ENCODE measurements around the gene SHROOM1. TPM values are rescaled to one million over a fixed set of nuclear protein-coding genes. Genes with fewer than 3 reads are reported as not detected.

SHROOM1 gene
- total and polyA plus RNA-seq, 2 donors (not counting 1 experiment from before 2014, with no cell fraction given): 2.9 to 6.1 TPM

DNA sequence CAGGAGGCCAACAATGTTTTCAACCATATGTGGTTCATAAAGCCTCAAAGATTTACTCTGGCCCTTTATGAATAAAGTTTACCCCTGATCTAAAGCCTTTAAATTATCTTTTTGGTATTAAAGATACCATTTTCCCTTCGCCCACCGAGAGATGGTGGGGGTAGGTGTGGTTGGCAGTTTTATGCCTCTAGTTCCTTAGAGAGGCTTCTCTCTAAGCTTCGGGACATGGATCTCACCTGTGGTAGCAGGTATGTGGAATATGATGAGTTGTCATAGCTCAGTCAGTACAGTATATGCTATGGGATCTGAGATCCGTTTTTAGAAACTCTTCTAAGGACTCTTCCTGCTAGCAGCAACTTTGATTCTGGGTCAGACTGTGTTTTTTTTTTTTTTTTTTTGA is 38.3 kb upstream of the SHROOM1 start:
- no peak overlapping the region for H3K27ac ChIP-seq (ENCODE audit: insufficient read depth, low read length)
- H3K79me2 ChIP-seq (ENCODE audit: control insufficient read depth, insufficient read depth, low read length): peaks cover 14% of the 10 kb centered on the region
- DNase-seq (ENCODE audit: low read depth in 2 of 2): no peak
- no peaks in the 10 kb centered on the region for H4K20me1 ChIP-seq (ENCODE audit: control insufficient read depth, extremely low read depth, insufficient read depth, low read length)
- no peak overlapping the region for H3K4me3 ChIP-seq (replicated peaks in 1 of 4; ENCODE audit: control extremely low read depth in 1 of 4, insufficient read depth in 1 of 4, low read depth in 3 of 4, low read length in 4 of 4)
- H3K36me3 ChIP-seq (ENCODE audit: control insufficient read depth, insufficient read depth, low read length): peaks cover 4% of the 10 kb centered on the region
- no peaks in the 10 kb centered on the region for H3K9me3 ChIP-seq (ENCODE audit: control insufficient read depth, insufficient read depth, low read depth, low read length)
- no peaks in the 10 kb centered on the region for H3K27me3 ChIP-seq (ENCODE audit: control insufficient read depth, insufficient read depth, low read length)
- peaks cover 3% of the 10 kb centered on the region for H3K4me1 ChIP-seq (ENCODE audit: control insufficient read depth, extremely low read depth, insufficient read depth, low read length)
- no peak overlapping the region for H3K4me2 ChIP-seq (ENCODE audit: extremely low read depth, insufficient read depth, low read length)
- no peak overlapping the region for H2AFZ ChIP-seq (ENCODE audit: low read length)
- TF ChIP-seq, protein P1, sequence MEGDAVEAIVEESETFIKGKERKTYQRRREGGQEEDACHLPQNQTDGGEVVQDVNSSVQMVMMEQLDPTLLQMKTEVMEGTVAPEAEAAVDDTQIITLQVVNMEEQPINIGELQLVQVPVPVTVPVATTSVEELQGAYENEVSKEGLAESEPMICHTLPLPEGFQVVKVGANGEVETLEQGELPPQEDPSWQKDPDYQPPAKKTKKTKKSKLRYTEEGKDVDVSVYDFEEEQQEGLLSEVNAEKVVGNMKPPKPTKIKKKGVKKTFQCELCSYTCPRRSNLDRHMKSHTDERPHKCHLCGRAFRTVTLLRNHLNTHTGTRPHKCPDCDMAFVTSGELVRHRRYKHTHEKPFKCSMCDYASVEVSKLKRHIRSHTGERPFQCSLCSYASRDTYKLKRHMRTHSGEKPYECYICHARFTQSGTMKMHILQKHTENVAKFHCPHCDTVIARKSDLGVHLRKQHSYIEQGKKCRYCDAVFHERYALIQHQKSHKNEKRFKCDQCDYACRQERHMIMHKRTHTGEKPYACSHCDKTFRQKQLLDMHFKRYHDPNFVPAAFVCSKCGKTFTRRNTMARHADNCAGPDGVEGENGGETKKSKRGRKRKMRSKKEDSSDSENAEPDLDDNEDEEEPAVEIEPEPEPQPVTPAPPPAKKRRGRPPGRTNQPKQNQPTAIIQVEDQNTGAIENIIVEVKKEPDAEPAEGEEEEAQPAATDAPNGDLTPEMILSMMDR (conservative IDR thresholded peaks at IDR 0.05 in 1 of 2, IDR thresholded peaks at IDR 0.05 in 1 of 2; ENCODE audit: low read depth in 1 of 2, low read length in 2 of 2): no peak
- TF ChIP-seq EZH2 (IDR thresholded peaks at IDR 0.05; ENCODE audit: low read length, missing control alignments): no peak
- no peak overlapping the region for H3K9ac ChIP-seq (ENCODE audit: insufficient read depth, low read length)

DNA sequence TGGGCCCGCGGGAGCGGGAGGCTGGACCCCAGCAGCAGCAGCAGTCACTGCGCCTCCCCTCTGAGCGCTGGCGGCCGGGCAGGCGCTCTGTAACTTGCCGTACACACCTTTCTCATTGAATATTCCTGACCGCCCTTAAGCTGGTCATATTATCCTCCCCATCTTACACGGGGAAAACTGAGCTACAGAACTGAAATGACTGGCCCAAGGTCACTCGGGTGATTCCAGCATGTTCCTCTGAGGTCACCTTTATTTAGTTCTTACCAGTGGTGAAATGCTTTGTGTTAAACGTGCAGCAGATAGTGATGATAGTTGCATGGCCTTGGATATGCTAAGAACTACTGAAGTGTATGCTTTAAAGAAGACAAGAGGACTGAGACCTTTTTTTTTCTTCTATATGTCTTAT is 36.6 kb upstream of the SHROOM1 start:
- H3K36me3 ChIP-seq (ENCODE audit: control insufficient read depth, insufficient read depth, low read length): peaks cover 2% of the 10 kb centered on the region
- H4K20me1 ChIP-seq (ENCODE audit: control insufficient read depth, extremely low read depth, insufficient read depth, low read length): no peaks in the 10 kb centered on the region
- peak overlapping the region; percentile 99 for H3K27ac ChIP-seq (ENCODE audit: insufficient read depth, low read length)
- peak overlapping the region; percentile 71 for H2AFZ ChIP-seq (ENCODE audit: low read length)
- peak overlapping the region; percentile 97 for H3K9ac ChIP-seq (ENCODE audit: insufficient read depth, low read length)
- peaks cover 3% of the 10 kb centered on the region for H3K4me1 ChIP-seq (ENCODE audit: control insufficient read depth, extremely low read depth, insufficient read depth, low read length)
- H3K4me2 ChIP-seq (ENCODE audit: extremely low read depth, insufficient read depth, low read length): peak overlapping the region; percentile 89
- peak overlapping the region; percentile 91 to 99 (median 94) for H3K4me3 ChIP-seq (replicated peaks in 1 of 4; ENCODE audit: control extremely low read depth in 1 of 4, insufficient read depth in 1 of 4, low read depth in 3 of 4, low read length in 4 of 4)
- TF ChIP-seq EZH2 (IDR thresholded peaks at IDR 0.05; ENCODE audit: low read length, missing control alignments): no peak
- H3K27me3 ChIP-seq (ENCODE audit: control insufficient read depth, insufficient read depth, low read length): no peaks in the 10 kb centered on the region
- DNase-seq (ENCODE audit: low read depth in 2 of 2): no peak
- H3K79me2 ChIP-seq (ENCODE audit: control insufficient read depth, insufficient read depth, low read length): peaks cover 14% of the 10 kb centered on the region
- H3K9me3 ChIP-seq (ENCODE audit: control insufficient read depth, insufficient read depth, low read depth, low read length): no peaks in the 10 kb centered on the region

DNA sequence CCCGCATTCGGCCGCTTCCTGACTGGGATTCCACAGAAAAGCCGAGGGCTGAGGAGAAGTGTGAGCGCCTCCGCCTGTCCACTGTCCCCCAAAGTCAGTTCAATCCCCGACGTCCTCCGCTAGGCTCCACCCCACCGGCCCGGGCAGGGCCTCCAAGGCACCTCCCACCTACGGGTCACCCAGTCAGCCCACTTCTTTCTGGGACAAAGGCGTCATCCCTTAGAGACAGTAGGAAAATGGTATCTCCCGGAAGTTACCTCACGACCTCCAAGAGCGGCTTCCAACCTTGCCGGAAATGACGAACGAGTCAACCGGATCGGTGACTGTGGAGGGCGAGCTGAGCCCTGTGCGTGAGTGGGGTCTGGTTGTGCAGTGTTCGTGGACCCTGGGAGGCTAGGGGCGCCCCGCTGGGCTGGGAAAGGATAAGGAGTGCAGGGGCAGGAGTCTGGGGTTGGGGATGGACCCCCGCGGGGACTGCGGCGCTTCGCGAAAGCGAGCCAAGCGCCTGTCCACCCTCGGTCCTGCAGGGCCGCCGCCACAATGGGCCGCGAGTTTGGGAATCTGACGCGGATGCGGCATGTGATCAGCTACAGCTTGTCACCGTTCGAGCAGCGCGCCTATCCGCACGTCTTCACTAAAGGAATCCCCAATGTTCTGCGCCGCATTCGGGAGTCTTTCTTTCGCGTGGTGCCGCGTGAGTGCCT is 36.0 kb upstream of the SHROOM1 start, which contains the start of the genes GDF9 and UQCRQ:
TSS of gene GDF9 (minus strand) at position 128 of the 704 bp plus-strand sequence. CDS start 1,936 bp downstream, outside the sequence.
TSS of gene UQCRQ (plus strand) at position 301 of the 704 bp plus-strand sequence. CDS start at position 541, 240 bp downstream.
- no peaks in the 10 kb centered on the region for H4K20me1 ChIP-seq (ENCODE audit: control insufficient read depth, extremely low read depth, insufficient read depth, low read length)
- peaks cover 3% of the 10 kb centered on the region for H3K4me1 ChIP-seq (ENCODE audit: control insufficient read depth, extremely low read depth, insufficient read depth, low read length)
- H3K9ac ChIP-seq (ENCODE audit: insufficient read depth, low read length): peak within 1 kb of the TSS; percentile 97
- H3K27me3 ChIP-seq (ENCODE audit: control insufficient read depth, insufficient read depth, low read length): no peaks in the 10 kb centered on the region
- H3K9me3 ChIP-seq (ENCODE audit: control insufficient read depth, insufficient read depth, low read depth, low read length): no peaks in the 10 kb centered on the region
- H3K79me2 ChIP-seq (ENCODE audit: control insufficient read depth, insufficient read depth, low read length): peaks cover 14% of the 10 kb centered on the region
- no peak for TF ChIP-seq EZH2 (IDR thresholded peaks at IDR 0.05; ENCODE audit: low read length, missing control alignments)
- TF ChIP-seq, protein P1 (conservative IDR thresholded peaks at IDR 0.05 in 1 of 2, IDR thresholded peaks at IDR 0.05 in 1 of 2; ENCODE audit: low read depth in 1 of 2, low read length in 2 of 2): peak in 1 of 2 donors; percentile 31
- H3K27ac ChIP-seq (ENCODE audit: insufficient read depth, low read length): peak within 1 kb of the TSS; percentile 99
- DNase-seq (ENCODE audit: low read depth in 2 of 2): peak; percentile 100
- H3K4me2 ChIP-seq (ENCODE audit: extremely low read depth, insufficient read depth, low read length): peak within 1 kb of the TSS; percentile 89
- H3K4me3 ChIP-seq (replicated peaks in 1 of 4; ENCODE audit: control extremely low read depth in 1 of 4, insufficient read depth in 1 of 4, low read depth in 3 of 4, low read length in 4 of 4): peak within 1 kb of the TSS; percentile 91 to 99 (median 94)
- peak within 1 kb of the TSS; percentile 71 for H2AFZ ChIP-seq (ENCODE audit: low read length)
- no peaks in the 10 kb centered on the region for H3K36me3 ChIP-seq (ENCODE audit: control insufficient read depth, insufficient read depth, low read length)
